Neural cell (in vitro differentiated cells): ENCODE measurements around the gene TIE1. TPM values are rescaled to one million over a fixed set of nuclear protein-coding genes. Genes with fewer than 3 reads are reported as not detected.

Experiments used
- H2AFZ ChIP-seq: fragments of 200-600, 300-800 bp; sonication (generic), shearing (Covaris generic); 2 replicates; pipeline ENCODE4 v1.6.0; 2014; ENCODE audit warnings: low read depth, mild to moderate bottlenecking, antibody characterized with exemption, low read length, moderate library complexity
- H3F3A ChIP-seq: fragments of 200-600 bp; shearing (Covaris generic); 2 replicates; pipeline ENCODE4 v1.6.1; 2016; ENCODE audit warnings: mild to moderate bottlenecking, moderate library complexity, mixed read lengths, antibody characterized with exemption, low read length; ENCODE audit not compliant: insufficient read depth, poor library complexity, severe bottlenecking
- H3K27ac ChIP-seq: fragments of 200-600, 300-800 bp; sonication (generic), shearing (Covaris generic); 2 replicates; pipeline ENCODE4 v1.5.1; 2014; ENCODE audit warnings: mild to moderate bottlenecking, low read length, moderate library complexity
- H3K27me3 ChIP-seq: fragments of 300-800, 200-600 bp; sonication (generic), shearing (Covaris generic); 2 replicates; pipeline ENCODE4 v1.6.0; 2014; ENCODE audit warnings: mild to moderate bottlenecking, low read depth, low read length, moderate library complexity; ENCODE audit not compliant: insufficient read depth
- H3K36me3 ChIP-seq: fragments of 300-800, 200-600 bp; sonication (generic), shearing (Covaris generic); 2 replicates; pipeline ENCODE4 v1.5.1; 2014; ENCODE audit warnings: mild to moderate bottlenecking, antibody characterized with exemption, low read length, moderate library complexity; ENCODE audit not compliant: insufficient read depth
- H3K4me2 ChIP-seq: fragments of 300-800, 200-600 bp; sonication (generic), shearing (Covaris generic); 2 replicates; pipeline ENCODE4 v1.6.0; 2014; ENCODE audit warnings: mild to moderate bottlenecking, low read length
- H3K4me3 ChIP-seq: fragments of 300-800, 200-600 bp; sonication (generic), shearing (Covaris generic); 2 replicates; pipeline ENCODE4 v1.5.1; 2014; ENCODE audit warnings: mild to moderate bottlenecking, low read length, moderate library complexity
- H3K79me2 ChIP-seq: fragments of 200-600 bp; shearing (Covaris generic); replicated peaks from 2 replicates; pipeline ENCODE4 v1.6.0; 2014; ENCODE audit warnings: mild to moderate bottlenecking, low read length, moderate library complexity; ENCODE audit not compliant: insufficient read depth
- H3K9ac ChIP-seq: fragments of 300-800, 200-600 bp; sonication (generic), shearing (Covaris generic); 2 replicates; pipeline ENCODE4 v1.6.1; 2016; ENCODE audit warnings: mild to moderate bottlenecking, low read length, mixed read lengths
- H3K9me2 ChIP-seq: fragments of 200-600 bp; shearing (Covaris generic); 2 replicates; pipeline ENCODE4 v1.6.1; 2016; ENCODE audit warnings: mild to moderate bottlenecking, low read length, mixed read lengths; ENCODE audit not compliant: insufficient read depth
- H3K9me3 ChIP-seq: fragments of 200-600, 300-800 bp; sonication (generic), shearing (Covaris generic); 2 replicates; pipeline ENCODE4 v1.6.1; 2016; ENCODE audit warnings: mild to moderate bottlenecking, mixed run types, low read length, moderate library complexity, mixed read lengths
- H4K20me1 ChIP-seq: fragments of 200-600 bp; shearing (Covaris generic); 2 replicates; pipeline ENCODE4 v1.6.1; 2016; ENCODE audit warnings: mild to moderate bottlenecking, mixed run types; ENCODE audit not compliant: insufficient read depth
- EP300 ChIP-seq: fragments of 450-650 bp; conservative IDR thresholded peaks from 2 replicates; pipeline ENCODE4 v1.6.1; 2014; ENCODE audit warnings: antibody characterized with exemption, mild to moderate bottlenecking, moderate library complexity; ENCODE audit not compliant: poor library complexity, severe bottlenecking
- EZH2 ChIP-seq: fragments of 200-600, 300-800 bp; shearing (Covaris generic), sonication (generic); IDR thresholded peaks from 2 replicates; pipeline ENCODE4 v1.6.1; 2014; ENCODE audit warnings: antibody characterized with exemption, low read length, borderline replicate concordance, mild to moderate bottlenecking; ENCODE audit not compliant: insufficient read depth, poor library complexity, severe bottlenecking
- MXI1 ChIP-seq: fragments of 450-650 bp; conservative IDR thresholded peaks from 2 replicates; pipeline ENCODE4 v1.6.1; 2014; ENCODE audit warnings: antibody characterized with exemption, mild to moderate bottlenecking; ENCODE audit not compliant: poor library complexity, severe bottlenecking
- POLR2AphosphoS5 ChIP-seq: IDR thresholded peaks from 2 replicates; pipeline ENCODE4 v1.6.1; 2012
- RAD21 ChIP-seq: fragments of 450-650 bp; conservative IDR thresholded peaks from 2 replicates; pipeline ENCODE4 v1.6.1; 2014; ENCODE audit warnings: antibody characterized with exemption, mild to moderate bottlenecking, moderate library complexity
- SMC3 ChIP-seq: fragments of 450-650 bp; conservative IDR thresholded peaks from 2 replicates; pipeline ENCODE4 v1.6.1; 2014; ENCODE audit warnings: antibody characterized with exemption, mild to moderate bottlenecking, moderate library complexity; ENCODE audit not compliant: poor library complexity
- TAF1 ChIP-seq: IDR thresholded peaks from 2 replicates; pipeline ENCODE4 v1.6.1; 2012; ENCODE audit warnings: low read depth
- polyA plus RNA-seq: library from polyadenylated mRNA; depleted of rRNA; stranded (reverse); fragments of >200 nt; gene quantifications from 2 replicates; pipeline ENCODE4 v1.2.3, GENCODE V29; 2014
- TF ChIP-seq, protein P1 (sequence below): IDR thresholded peaks from 2 replicates; pipeline ENCODE4 v1.6.1; 2012; ENCODE audit warnings: borderline replicate concordance
- TF ChIP-seq, protein P2 (sequence below): fragments of 450-650 bp; IDR thresholded peaks from 2 replicates; pipeline ENCODE4 v1.5.1; 2014; ENCODE audit warnings: antibody characterized with exemption, mild to moderate bottlenecking, moderate library complexity; ENCODE audit not compliant: poor library complexity, severe bottlenecking

The TIE1 gene
- polyA plus RNA-seq, 1 donor from 2014 or later: not detected

DNA sequence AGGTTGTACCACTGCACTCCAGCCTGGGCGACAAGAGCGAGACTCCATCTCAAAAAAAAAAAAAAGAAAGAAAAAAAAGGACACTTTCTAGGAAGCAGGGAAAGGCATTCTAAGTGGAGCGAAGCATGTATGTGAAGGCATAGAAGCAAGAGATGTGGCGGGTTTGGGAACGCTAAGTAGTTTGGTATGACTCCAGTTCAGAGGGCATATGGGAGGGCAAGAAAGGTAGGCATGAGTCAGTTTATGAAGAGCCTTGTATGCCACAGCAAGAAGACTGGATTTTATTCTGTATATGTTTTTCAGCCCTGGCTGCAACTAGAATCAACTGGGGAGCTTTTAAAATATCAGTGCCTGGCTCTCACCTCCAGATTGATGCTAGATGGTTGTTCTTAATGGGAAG is 71.4 kb downstream of the TIE1 start:
- Histone ChIP-seq H3K9me3 (no peaks in the 10 kb centered on the region), H4K20me1 (no peaks in the 10 kb centered on the region), H3K27ac (no peak overlapping the region), H3K4me3 (no peak overlapping the region), H3K9me2 (no peaks in the 10 kb centered on the region), H3F3A (no peaks in the 10 kb centered on the region), H3K79me2 (peaks cover 3% of the 10 kb centered on the region), H2AFZ (no peak overlapping the region), H3K9ac (no peak overlapping the region), H3K27me3 (no peaks in the 10 kb centered on the region), H3K4me2 (no peak overlapping the region), H3K36me3 (no peaks in the 10 kb centered on the region)
- TF ChIP-seq TAF1 (no peak), EZH2 (no peak), POLR2AphosphoS5 (no peak), EP300 (no peak), RAD21 (no peak), SMC3 (no peak), MXI1 (no peak)
- TF ChIP-seq, protein P1, sequence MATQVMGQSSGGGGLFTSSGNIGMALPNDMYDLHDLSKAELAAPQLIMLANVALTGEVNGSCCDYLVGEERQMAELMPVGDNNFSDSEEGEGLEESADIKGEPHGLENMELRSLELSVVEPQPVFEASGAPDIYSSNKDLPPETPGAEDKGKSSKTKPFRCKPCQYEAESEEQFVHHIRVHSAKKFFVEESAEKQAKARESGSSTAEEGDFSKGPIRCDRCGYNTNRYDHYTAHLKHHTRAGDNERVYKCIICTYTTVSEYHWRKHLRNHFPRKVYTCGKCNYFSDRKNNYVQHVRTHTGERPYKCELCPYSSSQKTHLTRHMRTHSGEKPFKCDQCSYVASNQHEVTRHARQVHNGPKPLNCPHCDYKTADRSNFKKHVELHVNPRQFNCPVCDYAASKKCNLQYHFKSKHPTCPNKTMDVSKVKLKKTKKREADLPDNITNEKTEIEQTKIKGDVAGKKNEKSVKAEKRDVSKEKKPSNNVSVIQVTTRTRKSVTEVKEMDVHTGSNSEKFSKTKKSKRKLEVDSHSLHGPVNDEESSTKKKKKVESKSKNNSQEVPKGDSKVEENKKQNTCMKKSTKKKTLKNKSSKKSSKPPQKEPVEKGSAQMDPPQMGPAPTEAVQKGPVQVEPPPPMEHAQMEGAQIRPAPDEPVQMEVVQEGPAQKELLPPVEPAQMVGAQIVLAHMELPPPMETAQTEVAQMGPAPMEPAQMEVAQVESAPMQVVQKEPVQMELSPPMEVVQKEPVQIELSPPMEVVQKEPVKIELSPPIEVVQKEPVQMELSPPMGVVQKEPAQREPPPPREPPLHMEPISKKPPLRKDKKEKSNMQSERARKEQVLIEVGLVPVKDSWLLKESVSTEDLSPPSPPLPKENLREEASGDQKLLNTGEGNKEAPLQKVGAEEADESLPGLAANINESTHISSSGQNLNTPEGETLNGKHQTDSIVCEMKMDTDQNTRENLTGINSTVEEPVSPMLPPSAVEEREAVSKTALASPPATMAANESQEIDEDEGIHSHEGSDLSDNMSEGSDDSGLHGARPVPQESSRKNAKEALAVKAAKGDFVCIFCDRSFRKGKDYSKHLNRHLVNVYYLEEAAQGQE: no peak
- TF ChIP-seq, protein P2, sequence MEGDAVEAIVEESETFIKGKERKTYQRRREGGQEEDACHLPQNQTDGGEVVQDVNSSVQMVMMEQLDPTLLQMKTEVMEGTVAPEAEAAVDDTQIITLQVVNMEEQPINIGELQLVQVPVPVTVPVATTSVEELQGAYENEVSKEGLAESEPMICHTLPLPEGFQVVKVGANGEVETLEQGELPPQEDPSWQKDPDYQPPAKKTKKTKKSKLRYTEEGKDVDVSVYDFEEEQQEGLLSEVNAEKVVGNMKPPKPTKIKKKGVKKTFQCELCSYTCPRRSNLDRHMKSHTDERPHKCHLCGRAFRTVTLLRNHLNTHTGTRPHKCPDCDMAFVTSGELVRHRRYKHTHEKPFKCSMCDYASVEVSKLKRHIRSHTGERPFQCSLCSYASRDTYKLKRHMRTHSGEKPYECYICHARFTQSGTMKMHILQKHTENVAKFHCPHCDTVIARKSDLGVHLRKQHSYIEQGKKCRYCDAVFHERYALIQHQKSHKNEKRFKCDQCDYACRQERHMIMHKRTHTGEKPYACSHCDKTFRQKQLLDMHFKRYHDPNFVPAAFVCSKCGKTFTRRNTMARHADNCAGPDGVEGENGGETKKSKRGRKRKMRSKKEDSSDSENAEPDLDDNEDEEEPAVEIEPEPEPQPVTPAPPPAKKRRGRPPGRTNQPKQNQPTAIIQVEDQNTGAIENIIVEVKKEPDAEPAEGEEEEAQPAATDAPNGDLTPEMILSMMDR: no peak

Other genes starting within 250 kb of the TIE1 start
- gene EBNA1BP2, start 128.7 kb upstream of the TIE1 start, polyA plus RNA-seq: 100 and 102 TPM in 2 replicates
- 0.17 and 0.30 TPM in 2 replicates for gene CFAP57, start 128.7 kb upstream of the TIE1 start, polyA plus RNA-seq
- not detected in 2 replicates for gene TMEM125, start 31.0 kb upstream of the TIE1 start, polyA plus RNA-seq
- gene C1orf210, start 15.4 kb upstream of the TIE1 start, polyA plus RNA-seq: not detected in 2 replicates
- not detected in 2 replicates for gene MPL, start 36.8 kb downstream of the TIE1 start, polyA plus RNA-seq
- 2.8 and 5.7 TPM in 2 replicates for gene CDC20, start 58.0 kb downstream of the TIE1 start, polyA plus RNA-seq
- 11.9 and 12.9 TPM in 2 replicates for gene ELOVL1, start 67.0 kb downstream of the TIE1 start, polyA plus RNA-seq
- 59.2 and 72.7 TPM in 2 replicates for gene MED8, start 88.8 kb downstream of the TIE1 start, polyA plus RNA-seq
- 6.6 and 6.7 TPM in 2 replicates for gene SZT2, start 88.9 kb downstream of the TIE1 start, polyA plus RNA-seq
- 14.8 and 20.2 TPM in 2 replicates for gene HYI, start 152.9 kb downstream of the TIE1 start, polyA plus RNA-seq
- gene PTPRF, start 229.9 kb downstream of the TIE1 start, polyA plus RNA-seq: 66.6 and 95.1 TPM in 2 replicates